WTC11 (cell line): ENCODE measurements around the gene TPX2. TPM values are rescaled to one million over a fixed set of nuclear protein-coding genes. Genes with fewer than 3 reads are reported as not detected.

Source experiments
- ATAC-seq: fragments of 200-7000 bp; cut with Tn5 transposase; 2 replicates; pipeline ENCODE4 v1.10.0; 2021; ENCODE audit warnings: mild to moderate bottlenecking, moderate library complexity
- CTCF ChIA-PET: fragments of 300-600 bp; sonication (Branson Sonifier 250); formaldehyde crosslinking; loops from one replicate; lab custom pipeline; 2021; ENCODE audit warnings: antibody characterized with exemption; lab: Charles Lee
- POLR2A ChIA-PET: fragments of 350-600 bp; sonication (Branson Sonifier 250); formaldehyde crosslinking; loops from one replicate; lab custom pipeline; 2021; ENCODE audit warnings: antibody characterized with exemption; lab: Charles Lee
- DNase-seq: peaks from one replicate; pipeline ENCODE4 v3.0.0; 2021; ENCODE audit warnings: low spot score
- H3K27ac Mint-ChIP-seq: 2 replicates; pipeline ENCODE4 v1.8.0; 2021; ENCODE audit warnings: mixed read lengths
- H3K27me3 Mint-ChIP-seq: 2 replicates; pipeline ENCODE4 v1.8.0; 2021; ENCODE audit warnings: low read depth, mild to moderate bottlenecking, moderate library complexity, mixed read lengths
- H3K36me3 Mint-ChIP-seq: 2 replicates; pipeline ENCODE4 v1.8.0; 2021; ENCODE audit warnings: mixed read lengths
- H3K4me1 Mint-ChIP-seq: 2 replicates; pipeline ENCODE4 v1.8.0; 2022; ENCODE audit warnings: mixed read lengths
- H3K4me3 Mint-ChIP-seq: 2 replicates; pipeline ENCODE4 v1.8.0; 2021; ENCODE audit warnings: mild to moderate bottlenecking, moderate library complexity, mixed read lengths
- H3K9me3 Mint-ChIP-seq: 2 replicates; pipeline ENCODE4 v1.8.0; 2021; ENCODE audit warnings: mixed read lengths
- EMX1 ChIP-seq: fragments of 250-450 bp; sonication (Bioruptor Pico); IDR thresholded peaks from 2 replicates; pipeline ENCODE4 v1.8.0; 2021; ENCODE audit warnings: mild to moderate bottlenecking
- GTF2I ChIP-seq: fragments of 250-450 bp; sonication (Bioruptor Pico); conservative IDR thresholded peaks from 2 replicates; pipeline ENCODE4 v1.4.0; 2021; ENCODE audit warnings: mild to moderate bottlenecking
- JAZF1 ChIP-seq: fragments of 250-450 bp; sonication (Bioruptor Pico); IDR thresholded peaks from 2 replicates; pipeline ENCODE4 v1.9.0; 2021; ENCODE audit warnings: moderate library complexity, mild to moderate bottlenecking, inconsistent platforms
- JUN ChIP-seq: sonication (generic); formaldehyde crosslinking; IDR thresholded peaks from 2 replicates; pipeline ENCODE4 v1.8.0; 2023; ENCODE audit warnings: mild to moderate bottlenecking, missing genetic modification reagents
- NFATC4 ChIP-seq: fragments of 250-450 bp; sonication (Bioruptor Pico); IDR thresholded peaks from 2 replicates; pipeline ENCODE4 v1.9.0; 2021; ENCODE audit warnings: mild to moderate bottlenecking
- NR1H2 ChIP-seq: sonication (generic); formaldehyde crosslinking; IDR thresholded peaks from 2 replicates; pipeline ENCODE4 v1.9.0; 2021; ENCODE audit warnings: mild to moderate bottlenecking, moderate library complexity, missing genetic modification reagents
- OVOL2 ChIP-seq: fragments of 250-450 bp; sonication (Bioruptor Pico); IDR thresholded peaks from 2 replicates; pipeline ENCODE4 v1.9.0; 2021; ENCODE audit warnings: mild to moderate bottlenecking, borderline replicate concordance
- RELA ChIP-seq: sonication (generic); formaldehyde crosslinking; IDR thresholded peaks from 2 replicates; pipeline ENCODE4 v1.8.1; 2022; ENCODE audit warnings: missing genetic modification reagents, mild to moderate bottlenecking, borderline replicate concordance
- SMAD4 ChIP-seq: sonication (generic); formaldehyde crosslinking; IDR thresholded peaks from 2 replicates; pipeline ENCODE4 v1.8.0; 2022; ENCODE audit warnings: mild to moderate bottlenecking, missing genetic modification reagents
- TEAD4 ChIP-seq: sonication (generic); formaldehyde crosslinking; IDR thresholded peaks from 2 replicates; pipeline ENCODE4 v1.8.0; 2022; ENCODE audit warnings: mild to moderate bottlenecking, missing genetic modification reagents
- ZNF121 ChIP-seq: sonication (generic); formaldehyde crosslinking; IDR thresholded peaks from 2 replicates; pipeline ENCODE4 v1.8.0; 2023; ENCODE audit warnings: missing genetic modification reagents
- total RNA-seq: library from RNA; stranded (reverse); gene quantifications from 3 replicates; pipeline ENCODE4 v1.2.3, GENCODE V29; 2021
- TF ChIP-seq, protein P1 (sequence below): sonication (generic); formaldehyde crosslinking; IDR thresholded peaks from 2 replicates; pipeline ENCODE4 v1.8.1; 2022; ENCODE audit warnings: mild to moderate bottlenecking, moderate library complexity, missing genetic modification reagents
- TF ChIP-seq, protein P2 (sequence below): fragments of 250-450 bp; sonication (Bioruptor Pico); IDR thresholded peaks from 2 replicates; pipeline ENCODE4 v1.9.0; 2021; ENCODE audit warnings: mild to moderate bottlenecking
- TF ChIP-seq, protein P3 (sequence below): sonication (generic); formaldehyde crosslinking; IDR thresholded peaks from 2 replicates; pipeline ENCODE4 v1.8.0; 2023; ENCODE audit warnings: mild to moderate bottlenecking, missing genetic modification reagents
- TF ChIP-seq, protein P4 (sequence below): sonication (generic); formaldehyde crosslinking; IDR thresholded peaks from 2 replicates; pipeline ENCODE4 v1.8.1; 2022; ENCODE audit warnings: low read depth, mild to moderate bottlenecking, moderate library complexity, missing genetic modification reagents, borderline replicate concordance
- TF ChIP-seq, protein P5 (sequence below): sonication (generic); formaldehyde crosslinking; IDR thresholded peaks from 2 replicates; pipeline ENCODE4 v1.8.0; 2023; ENCODE audit warnings: missing genetic modification reagents, mild to moderate bottlenecking, borderline replicate concordance
- TF ChIP-seq, protein P6 (sequence below): fragments of 250-450 bp; sonication (Bioruptor Pico); IDR thresholded peaks from 2 replicates; pipeline ENCODE4 v1.8.0; 2021; ENCODE audit warnings: mild to moderate bottlenecking
- TF ChIP-seq, protein P7 (sequence below): fragments of 250-450 bp; sonication (Bioruptor Pico); IDR thresholded peaks from 2 replicates; pipeline ENCODE4 v2.1.2; 2022; ENCODE audit warnings: mild to moderate bottlenecking, moderate library complexity
- TF ChIP-seq, protein P8 (sequence below): sonication (generic); formaldehyde crosslinking; IDR thresholded peaks from 2 replicates; pipeline ENCODE4 v1.8.1; 2023; ENCODE audit warnings: mild to moderate bottlenecking, missing genetic modification reagents, moderate library complexity

The TPX2 gene
- total RNA-seq, 1 experiment from 2014 or later = 123 TPM

DNA sequence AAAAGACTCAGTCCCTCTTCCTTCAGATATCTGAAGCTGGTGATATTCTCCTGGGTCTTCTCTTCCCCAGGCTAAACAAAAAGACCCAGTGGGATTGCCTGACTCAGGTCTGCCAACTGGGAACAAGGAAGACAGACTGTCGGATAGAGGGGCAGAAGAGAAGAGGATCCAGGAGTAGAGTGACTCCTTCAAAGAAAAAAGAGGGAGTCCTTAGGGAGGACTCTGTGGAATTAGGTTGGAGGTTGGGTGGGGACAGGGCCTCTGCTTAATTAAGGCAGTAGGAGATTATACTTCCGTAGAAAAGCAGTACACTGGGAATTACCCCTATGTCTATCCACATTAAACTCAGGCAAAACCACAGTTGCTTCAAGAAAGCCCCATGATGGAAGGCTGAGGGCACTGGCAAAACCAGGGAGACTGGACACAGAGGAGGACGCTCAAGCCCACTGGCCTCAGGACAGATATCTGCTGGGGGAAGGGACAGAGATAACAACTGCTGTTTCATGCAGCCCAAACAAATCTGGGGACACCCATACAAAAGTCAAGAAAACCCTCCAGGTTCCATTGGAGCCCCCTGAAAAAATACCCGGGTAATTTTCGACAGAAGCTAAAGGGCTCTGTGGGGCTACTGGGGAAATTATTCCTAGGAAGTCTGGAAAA, 22.1 kb upstream of the TPX2 start (continued):
- TF ChIP-seq NFATC4 (CRISPR knock-in tag) (no peak), GTF2I (CRISPR knock-in tag) (no peak), OVOL2 (CRISPR knock-in tag) (no peak), NR1H2 (no peak), RELA (CRISPR knock-in tag) (no peak), SMAD4 (CRISPR knock-in tag) (no peak), TEAD4 (no peak), EMX1 (no peak)
- TF ChIP-seq, protein P1, sequence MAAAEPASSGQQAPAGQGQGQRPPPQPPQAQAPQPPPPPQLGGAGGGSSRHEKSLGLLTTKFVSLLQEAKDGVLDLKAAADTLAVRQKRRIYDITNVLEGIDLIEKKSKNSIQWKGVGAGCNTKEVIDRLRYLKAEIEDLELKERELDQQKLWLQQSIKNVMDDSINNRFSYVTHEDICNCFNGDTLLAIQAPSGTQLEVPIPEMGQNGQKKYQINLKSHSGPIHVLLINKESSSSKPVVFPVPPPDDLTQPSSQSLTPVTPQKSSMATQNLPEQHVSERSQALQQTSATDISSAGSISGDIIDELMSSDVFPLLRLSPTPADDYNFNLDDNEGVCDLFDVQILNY (CRISPR knock-in tag) = no peak
- TF ChIP-seq, protein P2, sequence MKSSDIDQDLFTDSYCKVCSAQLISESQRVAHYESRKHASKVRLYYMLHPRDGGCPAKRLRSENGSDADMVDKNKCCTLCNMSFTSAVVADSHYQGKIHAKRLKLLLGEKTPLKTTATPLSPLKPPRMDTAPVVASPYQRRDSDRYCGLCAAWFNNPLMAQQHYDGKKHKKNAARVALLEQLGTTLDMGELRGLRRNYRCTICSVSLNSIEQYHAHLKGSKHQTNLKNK (CRISPR knock-in tag) = no peak
- TF ChIP-seq, protein P3, sequence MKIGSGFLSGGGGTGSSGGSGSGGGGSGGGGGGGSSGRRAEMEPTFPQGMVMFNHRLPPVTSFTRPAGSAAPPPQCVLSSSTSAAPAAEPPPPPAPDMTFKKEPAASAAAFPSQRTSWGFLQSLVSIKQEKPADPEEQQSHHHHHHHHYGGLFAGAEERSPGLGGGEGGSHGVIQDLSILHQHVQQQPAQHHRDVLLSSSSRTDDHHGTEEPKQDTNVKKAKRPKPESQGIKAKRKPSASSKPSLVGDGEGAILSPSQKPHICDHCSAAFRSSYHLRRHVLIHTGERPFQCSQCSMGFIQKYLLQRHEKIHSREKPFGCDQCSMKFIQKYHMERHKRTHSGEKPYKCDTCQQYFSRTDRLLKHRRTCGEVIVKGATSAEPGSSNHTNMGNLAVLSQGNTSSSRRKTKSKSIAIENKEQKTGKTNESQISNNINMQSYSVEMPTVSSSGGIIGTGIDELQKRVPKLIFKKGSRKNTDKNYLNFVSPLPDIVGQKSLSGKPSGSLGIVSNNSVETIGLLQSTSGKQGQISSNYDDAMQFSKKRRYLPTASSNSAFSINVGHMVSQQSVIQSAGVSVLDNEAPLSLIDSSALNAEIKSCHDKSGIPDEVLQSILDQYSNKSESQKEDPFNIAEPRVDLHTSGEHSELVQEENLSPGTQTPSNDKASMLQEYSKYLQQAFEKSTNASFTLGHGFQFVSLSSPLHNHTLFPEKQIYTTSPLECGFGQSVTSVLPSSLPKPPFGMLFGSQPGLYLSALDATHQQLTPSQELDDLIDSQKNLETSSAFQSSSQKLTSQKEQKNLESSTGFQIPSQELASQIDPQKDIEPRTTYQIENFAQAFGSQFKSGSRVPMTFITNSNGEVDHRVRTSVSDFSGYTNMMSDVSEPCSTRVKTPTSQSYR = no peak
- TF ChIP-seq, protein P4, sequence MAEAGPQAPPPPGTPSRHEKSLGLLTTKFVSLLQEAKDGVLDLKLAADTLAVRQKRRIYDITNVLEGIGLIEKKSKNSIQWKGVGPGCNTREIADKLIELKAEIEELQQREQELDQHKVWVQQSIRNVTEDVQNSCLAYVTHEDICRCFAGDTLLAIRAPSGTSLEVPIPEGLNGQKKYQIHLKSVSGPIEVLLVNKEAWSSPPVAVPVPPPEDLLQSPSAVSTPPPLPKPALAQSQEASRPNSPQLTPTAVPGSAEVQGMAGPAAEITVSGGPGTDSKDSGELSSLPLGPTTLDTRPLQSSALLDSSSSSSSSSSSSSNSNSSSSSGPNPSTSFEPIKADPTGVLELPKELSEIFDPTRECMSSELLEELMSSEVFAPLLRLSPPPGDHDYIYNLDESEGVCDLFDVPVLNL = no peak
- TF ChIP-seq, protein P5, sequence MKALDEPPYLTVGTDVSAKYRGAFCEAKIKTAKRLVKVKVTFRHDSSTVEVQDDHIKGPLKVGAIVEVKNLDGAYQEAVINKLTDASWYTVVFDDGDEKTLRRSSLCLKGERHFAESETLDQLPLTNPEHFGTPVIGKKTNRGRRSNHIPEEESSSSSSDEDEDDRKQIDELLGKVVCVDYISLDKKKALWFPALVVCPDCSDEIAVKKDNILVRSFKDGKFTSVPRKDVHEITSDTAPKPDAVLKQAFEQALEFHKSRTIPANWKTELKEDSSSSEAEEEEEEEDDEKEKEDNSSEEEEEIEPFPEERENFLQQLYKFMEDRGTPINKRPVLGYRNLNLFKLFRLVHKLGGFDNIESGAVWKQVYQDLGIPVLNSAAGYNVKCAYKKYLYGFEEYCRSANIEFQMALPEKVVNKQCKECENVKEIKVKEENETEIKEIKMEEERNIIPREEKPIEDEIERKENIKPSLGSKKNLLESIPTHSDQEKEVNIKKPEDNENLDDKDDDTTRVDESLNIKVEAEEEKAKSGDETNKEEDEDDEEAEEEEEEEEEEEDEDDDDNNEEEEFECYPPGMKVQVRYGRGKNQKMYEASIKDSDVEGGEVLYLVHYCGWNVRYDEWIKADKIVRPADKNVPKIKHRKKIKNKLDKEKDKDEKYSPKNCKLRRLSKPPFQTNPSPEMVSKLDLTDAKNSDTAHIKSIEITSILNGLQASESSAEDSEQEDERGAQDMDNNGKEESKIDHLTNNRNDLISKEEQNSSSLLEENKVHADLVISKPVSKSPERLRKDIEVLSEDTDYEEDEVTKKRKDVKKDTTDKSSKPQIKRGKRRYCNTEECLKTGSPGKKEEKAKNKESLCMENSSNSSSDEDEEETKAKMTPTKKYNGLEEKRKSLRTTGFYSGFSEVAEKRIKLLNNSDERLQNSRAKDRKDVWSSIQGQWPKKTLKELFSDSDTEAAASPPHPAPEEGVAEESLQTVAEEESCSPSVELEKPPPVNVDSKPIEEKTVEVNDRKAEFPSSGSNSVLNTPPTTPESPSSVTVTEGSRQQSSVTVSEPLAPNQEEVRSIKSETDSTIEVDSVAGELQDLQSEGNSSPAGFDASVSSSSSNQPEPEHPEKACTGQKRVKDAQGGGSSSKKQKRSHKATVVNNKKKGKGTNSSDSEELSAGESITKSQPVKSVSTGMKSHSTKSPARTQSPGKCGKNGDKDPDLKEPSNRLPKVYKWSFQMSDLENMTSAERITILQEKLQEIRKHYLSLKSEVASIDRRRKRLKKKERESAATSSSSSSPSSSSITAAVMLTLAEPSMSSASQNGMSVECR (CRISPR knock-in tag) = no peak

DNA sequence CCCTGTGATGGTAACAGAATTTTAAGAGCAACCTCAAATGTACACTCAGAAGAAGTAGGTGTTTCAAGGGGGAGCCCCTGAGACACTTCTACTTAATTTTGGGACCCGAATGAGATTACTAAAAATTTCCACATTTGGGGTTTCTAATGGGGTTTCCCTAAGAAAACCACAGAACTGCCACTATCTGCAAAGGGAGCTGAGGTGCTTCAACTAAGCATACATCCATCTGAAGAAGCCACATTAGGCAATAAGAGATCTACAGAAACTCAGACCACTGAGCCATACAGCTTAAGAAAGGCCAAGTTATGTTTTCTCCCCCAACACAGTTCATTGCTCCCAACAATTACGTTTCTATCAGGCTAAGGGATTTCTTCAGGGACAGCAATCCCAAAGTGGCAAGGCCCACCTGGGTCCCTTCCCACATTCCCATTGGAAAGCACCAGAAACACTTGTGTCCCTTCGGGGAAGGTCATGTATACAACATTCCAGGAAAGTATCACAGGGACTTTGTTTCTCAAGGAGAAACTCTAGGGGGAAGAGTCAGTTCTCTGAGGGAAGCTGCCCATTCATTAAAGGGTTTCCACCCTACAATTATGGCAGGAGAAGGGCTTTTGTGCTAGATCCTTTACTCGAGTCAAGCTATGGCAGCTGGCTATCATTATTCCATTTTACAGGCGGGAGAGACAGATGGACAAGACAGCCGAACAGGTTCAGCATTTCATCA, 21.4 kb upstream of the TPX2 start:
- TF ChIP-seq, protein P6, sequence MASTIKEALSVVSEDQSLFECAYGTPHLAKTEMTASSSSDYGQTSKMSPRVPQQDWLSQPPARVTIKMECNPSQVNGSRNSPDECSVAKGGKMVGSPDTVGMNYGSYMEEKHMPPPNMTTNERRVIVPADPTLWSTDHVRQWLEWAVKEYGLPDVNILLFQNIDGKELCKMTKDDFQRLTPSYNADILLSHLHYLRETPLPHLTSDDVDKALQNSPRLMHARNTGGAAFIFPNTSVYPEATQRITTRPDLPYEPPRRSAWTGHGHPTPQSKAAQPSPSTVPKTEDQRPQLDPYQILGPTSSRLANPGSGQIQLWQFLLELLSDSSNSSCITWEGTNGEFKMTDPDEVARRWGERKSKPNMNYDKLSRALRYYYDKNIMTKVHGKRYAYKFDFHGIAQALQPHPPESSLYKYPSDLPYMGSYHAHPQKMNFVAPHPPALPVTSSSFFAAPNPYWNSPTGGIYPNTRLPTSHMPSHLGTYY (CRISPR knock-in tag) = no peak
- TF ChIP-seq, protein P7, sequence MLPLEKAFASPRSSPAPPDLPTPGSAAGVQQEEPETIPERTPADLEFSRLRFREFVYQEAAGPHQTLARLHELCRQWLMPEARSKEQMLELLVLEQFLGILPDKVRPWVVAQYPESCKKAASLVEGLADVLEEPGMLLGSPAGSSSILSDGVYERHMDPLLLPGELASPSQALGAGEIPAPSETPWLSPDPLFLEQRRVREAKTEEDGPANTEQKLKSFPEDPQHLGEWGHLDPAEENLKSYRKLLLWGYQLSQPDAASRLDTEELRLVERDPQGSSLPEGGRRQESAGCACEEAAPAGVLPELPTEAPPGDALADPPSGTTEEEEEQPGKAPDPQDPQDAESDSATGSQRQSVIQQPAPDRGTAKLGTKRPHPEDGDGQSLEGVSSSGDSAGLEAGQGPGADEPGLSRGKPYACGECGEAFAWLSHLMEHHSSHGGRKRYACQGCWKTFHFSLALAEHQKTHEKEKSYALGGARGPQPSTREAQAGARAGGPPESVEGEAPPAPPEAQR (CRISPR knock-in tag) = no peak
- TF ChIP-seq JAZF1 (CRISPR knock-in tag) (no peak), JUN (CRISPR knock-in tag) (no peak), ZNF121 (CRISPR knock-in tag) (no peak)
- TF ChIP-seq, protein P8, sequence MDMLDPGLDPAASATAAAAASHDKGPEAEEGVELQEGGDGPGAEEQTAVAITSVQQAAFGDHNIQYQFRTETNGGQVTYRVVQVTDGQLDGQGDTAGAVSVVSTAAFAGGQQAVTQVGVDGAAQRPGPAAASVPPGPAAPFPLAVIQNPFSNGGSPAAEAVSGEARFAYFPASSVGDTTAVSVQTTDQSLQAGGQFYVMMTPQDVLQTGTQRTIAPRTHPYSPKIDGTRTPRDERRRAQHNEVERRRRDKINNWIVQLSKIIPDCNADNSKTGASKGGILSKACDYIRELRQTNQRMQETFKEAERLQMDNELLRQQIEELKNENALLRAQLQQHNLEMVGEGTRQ (CRISPR knock-in tag) = no peak
- CTCF ChIA-PET = interaction anchor here (8.8 kb wide), 1 partner anchor 55 kb away, joined by 488 read pairs; no protein-coding TSS in a partner anchor
- no peaks in the 10 kb centered on the region for H3K9me3 Mint-ChIP-seq
- H3K4me1 Mint-ChIP-seq = peaks cover 88% of the 10 kb centered on the region
- peak overlapping the region; percentile 28; the same call in 1 of the 2 replicates for H3K27ac Mint-ChIP-seq
- ATAC-seq (no peak), DNase-seq (no peak)
- POLR2A ChIA-PET = interaction anchor here (1.3 kb wide), 1 partner anchor 56 kb away, joined by 4 read pairs; no protein-coding TSS in a partner anchor
- H3K27me3 Mint-ChIP-seq = no peaks in the 10 kb centered on the region
- H3K36me3 Mint-ChIP-seq = peaks cover 33% of the 10 kb centered on the region
- no peak overlapping the region for H3K4me3 Mint-ChIP-seq
